Neural cell (in vitro differentiated cells): ENCODE measurements around the gene MISP. TPM values are rescaled to one million over a fixed set of nuclear protein-coding genes. Genes with fewer than 3 reads are reported as not detected.
A peak's percentile ranks its signal among the peaks of the same experiment; 100 is the strongest.

Source experiments
- H2AFZ ChIP-seq: fragments of 200-600, 300-800 bp; sonication (generic), shearing (Covaris generic); 2 replicates; pipeline ENCODE4 v1.6.0; 2014; ENCODE audit warnings: low read depth, mild to moderate bottlenecking, antibody characterized with exemption, low read length, moderate library complexity
- H3F3A ChIP-seq: fragments of 200-600 bp; shearing (Covaris generic); 2 replicates; pipeline ENCODE4 v1.6.1; 2016; ENCODE audit warnings: mild to moderate bottlenecking, moderate library complexity, mixed read lengths, antibody characterized with exemption, low read length; ENCODE audit not compliant: insufficient read depth, poor library complexity, severe bottlenecking
- H3K27ac ChIP-seq: fragments of 200-600, 300-800 bp; sonication (generic), shearing (Covaris generic); 2 replicates; pipeline ENCODE4 v1.5.1; 2014; ENCODE audit warnings: mild to moderate bottlenecking, low read length, moderate library complexity
- H3K27me3 ChIP-seq: fragments of 300-800, 200-600 bp; sonication (generic), shearing (Covaris generic); 2 replicates; pipeline ENCODE4 v1.6.0; 2014; ENCODE audit warnings: mild to moderate bottlenecking, low read depth, low read length, moderate library complexity; ENCODE audit not compliant: insufficient read depth
- H3K36me3 ChIP-seq: fragments of 300-800, 200-600 bp; sonication (generic), shearing (Covaris generic); 2 replicates; pipeline ENCODE4 v1.5.1; 2014; ENCODE audit warnings: mild to moderate bottlenecking, antibody characterized with exemption, low read length, moderate library complexity; ENCODE audit not compliant: insufficient read depth
- H3K4me2 ChIP-seq: fragments of 300-800, 200-600 bp; sonication (generic), shearing (Covaris generic); 2 replicates; pipeline ENCODE4 v1.6.0; 2014; ENCODE audit warnings: mild to moderate bottlenecking, low read length
- H3K4me3 ChIP-seq: fragments of 300-800, 200-600 bp; sonication (generic), shearing (Covaris generic); 2 replicates; pipeline ENCODE4 v1.5.1; 2014; ENCODE audit warnings: mild to moderate bottlenecking, low read length, moderate library complexity
- H3K79me2 ChIP-seq: fragments of 200-600 bp; shearing (Covaris generic); replicated peaks from 2 replicates; pipeline ENCODE4 v1.6.0; 2014; ENCODE audit warnings: mild to moderate bottlenecking, low read length, moderate library complexity; ENCODE audit not compliant: insufficient read depth
- H3K9ac ChIP-seq: fragments of 300-800, 200-600 bp; sonication (generic), shearing (Covaris generic); 2 replicates; pipeline ENCODE4 v1.6.1; 2016; ENCODE audit warnings: mild to moderate bottlenecking, low read length, mixed read lengths
- H3K9me2 ChIP-seq: fragments of 200-600 bp; shearing (Covaris generic); 2 replicates; pipeline ENCODE4 v1.6.1; 2016; ENCODE audit warnings: mild to moderate bottlenecking, low read length, mixed read lengths; ENCODE audit not compliant: insufficient read depth
- H3K9me3 ChIP-seq: fragments of 200-600, 300-800 bp; sonication (generic), shearing (Covaris generic); 2 replicates; pipeline ENCODE4 v1.6.1; 2016; ENCODE audit warnings: mild to moderate bottlenecking, mixed run types, low read length, moderate library complexity, mixed read lengths
- H4K20me1 ChIP-seq: fragments of 200-600 bp; shearing (Covaris generic); 2 replicates; pipeline ENCODE4 v1.6.1; 2016; ENCODE audit warnings: mild to moderate bottlenecking, mixed run types; ENCODE audit not compliant: insufficient read depth
- CTCF ChIP-seq: fragments of 450-650 bp; IDR thresholded peaks from 2 replicates; pipeline ENCODE4 v1.5.1; 2014; ENCODE audit warnings: antibody characterized with exemption, mild to moderate bottlenecking, moderate library complexity; ENCODE audit not compliant: poor library complexity, severe bottlenecking
- EP300 ChIP-seq: fragments of 450-650 bp; conservative IDR thresholded peaks from 2 replicates; pipeline ENCODE4 v1.6.1; 2014; ENCODE audit warnings: antibody characterized with exemption, mild to moderate bottlenecking, moderate library complexity; ENCODE audit not compliant: poor library complexity, severe bottlenecking
- EZH2 ChIP-seq: fragments of 200-600, 300-800 bp; shearing (Covaris generic), sonication (generic); IDR thresholded peaks from 2 replicates; pipeline ENCODE4 v1.6.1; 2014; ENCODE audit warnings: antibody characterized with exemption, low read length, borderline replicate concordance, mild to moderate bottlenecking; ENCODE audit not compliant: insufficient read depth, poor library complexity, severe bottlenecking
- MXI1 ChIP-seq: fragments of 450-650 bp; conservative IDR thresholded peaks from 2 replicates; pipeline ENCODE4 v1.6.1; 2014; ENCODE audit warnings: antibody characterized with exemption, mild to moderate bottlenecking; ENCODE audit not compliant: poor library complexity, severe bottlenecking
- POLR2AphosphoS5 ChIP-seq: IDR thresholded peaks from 2 replicates; pipeline ENCODE4 v1.6.1; 2012
- RAD21 ChIP-seq: fragments of 450-650 bp; conservative IDR thresholded peaks from 2 replicates; pipeline ENCODE4 v1.6.1; 2014; ENCODE audit warnings: antibody characterized with exemption, mild to moderate bottlenecking, moderate library complexity
- REST ChIP-seq: IDR thresholded peaks from 2 replicates; pipeline ENCODE4 v1.6.1; 2012; ENCODE audit warnings: borderline replicate concordance
- SMC3 ChIP-seq: fragments of 450-650 bp; conservative IDR thresholded peaks from 2 replicates; pipeline ENCODE4 v1.6.1; 2014; ENCODE audit warnings: antibody characterized with exemption, mild to moderate bottlenecking, moderate library complexity; ENCODE audit not compliant: poor library complexity
- TAF1 ChIP-seq: IDR thresholded peaks from 2 replicates; pipeline ENCODE4 v1.6.1; 2012; ENCODE audit warnings: low read depth
- polyA plus RNA-seq: library from polyadenylated mRNA; depleted of rRNA; stranded (reverse); fragments of >200 nt; gene quantifications from 2 replicates; pipeline ENCODE4 v1.2.3, GENCODE V29; 2014

The MISP gene
- polyA plus RNA-seq, 1 donor from 2014 or later: 0.98 TPM

GRCh38 chr19:805600-806550 is 55.0 kb downstream of the MISP start:
- Histone ChIP-seq H3K9ac (no peak overlapping the region), H3K79me2 (peaks cover 34% of the 10 kb centered on the region), H3K27me3 (no peaks in the 10 kb centered on the region), H3K9me2 (no peaks in the 10 kb centered on the region), H3K27ac (no peak overlapping the region), H3K9me3 (no peaks in the 10 kb centered on the region), H2AFZ (no peak overlapping the region), H3K4me3 (no peak overlapping the region), H4K20me1 (peaks cover 32% of the 10 kb centered on the region), H3K36me3 (no peaks in the 10 kb centered on the region), H3F3A (no peaks in the 10 kb centered on the region), H3K4me2 (no peak overlapping the region)
- TF ChIP-seq POLR2AphosphoS5 (peak; percentile 9), TAF1 (no peak)

- H3K27me3 ChIP-seq: no peaks in the 10 kb centered on the region
- H3F3A ChIP-seq: no peaks in the 10 kb centered on the region
- H3K9me3 ChIP-seq: no peaks in the 10 kb centered on the region
- no peaks in the 10 kb centered on the region for H3K9me2 ChIP-seq
- H3K4me3 ChIP-seq: no peak overlapping the region
- H4K20me1 ChIP-seq: peaks cover 31% of the 10 kb centered on the region
- no peak overlapping the region for H3K27ac ChIP-seq
- H2AFZ ChIP-seq: no peak overlapping the region
- no peak for TF ChIP-seq REST
- TF ChIP-seq MXI1: no peak
- TF ChIP-seq EP300: no peak
- no peak for TF ChIP-seq CTCF
- no peak for TF ChIP-seq EZH2
- no peak for TF ChIP-seq POLR2AphosphoS5
- no peak for TF ChIP-seq SMC3
- no peak for TF ChIP-seq RAD21
- no peak for TF ChIP-seq TAF1
- no peak overlapping the region for H3K9ac ChIP-seq
- peaks cover 24% of the 10 kb centered on the region for H3K79me2 ChIP-seq
- H3K36me3 ChIP-seq: no peaks in the 10 kb centered on the region
- H3K4me2 ChIP-seq: no peak overlapping the region
Measured at GRCh38 chr19:806815-807421, 56.0 kb downstream of the MISP start.
